Testis (tissue), 3 donors: ENCODE data around the gene UNC119. TPM values are rescaled to one million over a fixed set of nuclear protein-coding genes. Genes with fewer than 3 reads are reported as not detected.

Source experiments
- DNase-seq: peaks from one replicate; pipeline ENCODE4 v3.0.0-alpha.2; 2019
- H3K27ac ChIP-seq, 2 donors: fragments of 200-600 bp; sonication (generic); one replicate each; pipeline ENCODE4 v1.5.1; 2019
- H3K27me3 ChIP-seq: fragments of 200-600 bp; sonication (generic); one replicate; pipeline ENCODE4 v1.5.1; 2019
- H3K36me3 ChIP-seq: fragments of 200-600 bp; sonication (generic); one replicate; pipeline ENCODE4 v1.5.1; 2017; ENCODE audit warnings: low read depth; ENCODE audit errors: missing control alignments
- H3K4me1 ChIP-seq: fragments of 200-600 bp; sonication (generic); one replicate; pipeline ENCODE4 v1.5.1; 2019
- H3K4me3 ChIP-seq, 2 donors: fragments of 200-600 bp; sonication (generic); one replicate each; pipeline ENCODE4 v1.5.1; 2017 to 2019
- H3K9me3 ChIP-seq: fragments of 200-600 bp; sonication (generic); one replicate; pipeline ENCODE4 v1.5.1; 2017
- POLR2A ChIP-seq: fragments of 450-650 bp; IDR thresholded peaks from one replicate; pipeline ENCODE4 v1.6.1; 2017; ENCODE audit warnings: antibody characterized with exemption, mild to moderate bottlenecking, moderate library complexity
- WGBS, 2 donors: methylation state at CpG; one replicate each; pipeline ENCODE4 v1.1.5; 2018; 5-methylcytosine and 5-hydroxymethylcytosine counted together
- intact Hi-C: fragments of 100-400 bp; cut with DNase I; formaldehyde crosslinking; loops from one replicate; pipeline ENCODE4 v1.15.1; 2023; ENCODE audit warnings: low total_unique reads
- polyA plus RNA-seq: library from polyadenylated mRNA; stranded (reverse); fragments of 350-450 nt; fragmentation: Illumina TruSeq; extraction: RNeasy Lipid Tissue Mini Kit (QIAGEN cat#74804); gene quantifications from one replicate; pipeline ENCODE4 v1.2.3, GENCODE V29; 2014; ENCODE audit warnings: low read depth, low replicate concordance; ENCODE audit not compliant: insufficient read depth
- total RNA-seq, 2 donors: library from RNA; depleted of rRNA; stranded (reverse); fragments of >200 nt; gene quantifications; one replicate each; pipeline ENCODE4 v1.2.3, GENCODE V29; 2016
- TF ChIP-seq, protein P1 (sequence below), 3 experiments: fragments of 450-650 bp in 2 of 3; fragments of 200-600 bp in 1 of 3; sonication (generic) in 1 of 3; IDR thresholded peaks; one replicate each; pipeline ENCODE4 v1.5.1; 2016 to 2019; ENCODE audit warnings: antibody characterized with exemption in 3 of 3, mild to moderate bottlenecking in 2 of 3, moderate library complexity in 1 of 3

The UNC119 gene
- total and polyA plus RNA-seq, 3 donors from 2014 or later = 94.9 to 180 (median 175) TPM

GRCh38 chr17:28554565-28554964 is 2.1 kb upstream of the UNC119 start:
- 79 to 90% methylated on average over 4 to 6 of the region's 6 CpGs for WGBS, 2 donors
- TF ChIP-seq, protein P1, sequence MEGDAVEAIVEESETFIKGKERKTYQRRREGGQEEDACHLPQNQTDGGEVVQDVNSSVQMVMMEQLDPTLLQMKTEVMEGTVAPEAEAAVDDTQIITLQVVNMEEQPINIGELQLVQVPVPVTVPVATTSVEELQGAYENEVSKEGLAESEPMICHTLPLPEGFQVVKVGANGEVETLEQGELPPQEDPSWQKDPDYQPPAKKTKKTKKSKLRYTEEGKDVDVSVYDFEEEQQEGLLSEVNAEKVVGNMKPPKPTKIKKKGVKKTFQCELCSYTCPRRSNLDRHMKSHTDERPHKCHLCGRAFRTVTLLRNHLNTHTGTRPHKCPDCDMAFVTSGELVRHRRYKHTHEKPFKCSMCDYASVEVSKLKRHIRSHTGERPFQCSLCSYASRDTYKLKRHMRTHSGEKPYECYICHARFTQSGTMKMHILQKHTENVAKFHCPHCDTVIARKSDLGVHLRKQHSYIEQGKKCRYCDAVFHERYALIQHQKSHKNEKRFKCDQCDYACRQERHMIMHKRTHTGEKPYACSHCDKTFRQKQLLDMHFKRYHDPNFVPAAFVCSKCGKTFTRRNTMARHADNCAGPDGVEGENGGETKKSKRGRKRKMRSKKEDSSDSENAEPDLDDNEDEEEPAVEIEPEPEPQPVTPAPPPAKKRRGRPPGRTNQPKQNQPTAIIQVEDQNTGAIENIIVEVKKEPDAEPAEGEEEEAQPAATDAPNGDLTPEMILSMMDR (IDR thresholded peaks at IDR 0.05) = no peak
- TF ChIP-seq POLR2A = no peak

DNA sequence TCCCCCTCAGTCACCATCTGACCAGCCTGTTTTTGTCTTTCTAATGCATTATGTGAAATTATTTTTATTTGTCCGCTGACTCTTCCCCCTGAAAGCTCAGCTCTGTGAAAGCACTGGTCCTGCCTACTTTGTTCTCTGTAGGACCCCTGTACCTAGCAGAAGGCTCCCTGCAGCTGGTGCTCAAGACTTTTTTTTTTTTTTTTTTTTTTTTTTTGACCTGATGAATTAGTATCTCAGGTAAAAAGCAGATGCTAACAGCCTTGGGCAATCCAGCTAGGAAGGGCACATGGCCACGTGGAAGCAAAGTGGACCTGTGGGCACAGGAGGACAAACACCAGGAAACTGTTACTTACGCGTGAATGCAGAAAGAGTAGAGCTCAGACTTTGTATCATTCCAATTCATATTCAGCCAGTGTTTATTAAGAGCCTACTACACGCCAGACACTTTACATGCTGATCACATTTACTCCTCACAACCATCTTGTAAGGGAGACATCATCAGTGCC is 629 bp upstream of the UNC119 start:
- WGBS, 2 donors = 65 to 76% methylated on average over 5 of the region's 5 CpGs
- DNase-seq = no peak
- no peak for TF ChIP-seq POLR2A
- TF ChIP-seq, protein P1 (IDR thresholded peaks at IDR 0.05) = no peak
- Histone ChIP-seq H3K27me3 (no peaks in the 10 kb centered on the region), H3K9me3 (no peaks in the 10 kb centered on the region), H3K4me1 (peaks cover 17% of the 10 kb centered on the region), H3K27ac (peak overlapping the region in 1 of 2 donors; percentile 65), H3K4me3 (peak overlapping the region; percentile 86 to 92), H3K36me3 (no peaks in the 10 kb centered on the region)
- intact Hi-C loops = no loop called here

More at GRCh38 chr17:28554565-28554964, 2.1 kb upstream of the UNC119 start:
- H3K36me3 ChIP-seq = no peaks in the 10 kb centered on the region
- no peak for DNase-seq
- H3K4me3 ChIP-seq = no peak overlapping the region
- H3K4me1 ChIP-seq = peaks cover 21% of the 10 kb centered on the region
- intact Hi-C loops = no loop called here
- no peak overlapping the region for H3K27ac ChIP-seq
- H3K9me3 ChIP-seq = no peaks in the 10 kb centered on the region
- no peaks in the 10 kb centered on the region for H3K27me3 ChIP-seq

- peak overlapping the region; percentile 53 to 65 for H3K27ac ChIP-seq
- H3K4me1 ChIP-seq = peaks cover 17% of the 10 kb centered on the region
- DNase-seq = peak; percentile 37
- intact Hi-C loops = no loop called here
- no peaks in the 10 kb centered on the region for H3K9me3 ChIP-seq
- peak overlapping the region; percentile 86 to 92 for H3K4me3 ChIP-seq
- H3K36me3 ChIP-seq = no peaks in the 10 kb centered on the region
- TF ChIP-seq POLR2A = no peak
- TF ChIP-seq, protein P1 (IDR thresholded peaks at IDR 0.05) = no peak
- no peaks in the 10 kb centered on the region for H3K27me3 ChIP-seq
- 7 to 9% methylated on average over 8 to 10 of the region's 10 CpGs for WGBS, 2 donors
These were observed 826 bp downstream of the UNC119 start for GRCh38 chr17:28551421-28552175.

DNA sequence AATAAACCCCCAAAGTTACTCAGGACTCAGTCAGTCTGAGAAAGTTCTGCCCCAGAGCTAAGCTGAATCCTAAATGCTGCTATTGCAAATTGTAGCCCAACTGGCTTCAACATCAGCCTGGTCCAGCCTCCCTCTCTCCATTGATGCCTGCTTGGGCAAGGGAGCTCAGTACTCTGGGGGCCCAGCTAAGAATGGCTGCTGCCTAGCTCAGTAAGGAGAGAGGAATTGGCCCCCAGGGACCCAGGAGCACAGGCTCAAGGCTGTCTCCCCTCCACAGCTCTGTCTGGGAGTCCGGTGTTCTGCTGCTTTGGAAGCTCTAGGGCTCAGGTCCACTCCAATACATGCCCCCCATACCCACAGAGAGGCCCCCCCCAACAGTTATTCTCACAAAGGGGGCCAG is 1.6 kb downstream of the UNC119 start:
- WGBS, 2 donors = 83% methylated on average over 1 of the region's 1 CpG; no CpG with 5 or more reads in 1 of the 2 donors
- no peak overlapping the region for H3K4me3 ChIP-seq
- DNase-seq = no peak
- peaks cover 17% of the 10 kb centered on the region for H3K4me1 ChIP-seq
- no peaks in the 10 kb centered on the region for H3K27me3 ChIP-seq
- intact Hi-C loops = no loop called here
- H3K36me3 ChIP-seq = no peaks in the 10 kb centered on the region
- TF ChIP-seq POLR2A = no peak
- TF ChIP-seq, protein P1 (IDR thresholded peaks at IDR 0.05) = no peak
- no peak overlapping the region for H3K27ac ChIP-seq
- no peaks in the 10 kb centered on the region for H3K9me3 ChIP-seq
